Measurements from ENCODE around the gene XRCC1.
"Not testable (repeated sequence)": the region's sequence is repeated elsewhere in the genome, so short reads cannot be mapped to it uniquely, and the experiment has no call there.

The XRCC1 gene

GRCh38 chr19:43527860-43528622 lies 47.3 kb downstream of the XRCC1 start:
- in situ Hi-C loops (cut with MboI; ENCODE audit: low pct_unique_long_range_greater_than_20kb, low sequenced_read_pairs), result no loop called here
- no peak for DNase-seq

DNA sequence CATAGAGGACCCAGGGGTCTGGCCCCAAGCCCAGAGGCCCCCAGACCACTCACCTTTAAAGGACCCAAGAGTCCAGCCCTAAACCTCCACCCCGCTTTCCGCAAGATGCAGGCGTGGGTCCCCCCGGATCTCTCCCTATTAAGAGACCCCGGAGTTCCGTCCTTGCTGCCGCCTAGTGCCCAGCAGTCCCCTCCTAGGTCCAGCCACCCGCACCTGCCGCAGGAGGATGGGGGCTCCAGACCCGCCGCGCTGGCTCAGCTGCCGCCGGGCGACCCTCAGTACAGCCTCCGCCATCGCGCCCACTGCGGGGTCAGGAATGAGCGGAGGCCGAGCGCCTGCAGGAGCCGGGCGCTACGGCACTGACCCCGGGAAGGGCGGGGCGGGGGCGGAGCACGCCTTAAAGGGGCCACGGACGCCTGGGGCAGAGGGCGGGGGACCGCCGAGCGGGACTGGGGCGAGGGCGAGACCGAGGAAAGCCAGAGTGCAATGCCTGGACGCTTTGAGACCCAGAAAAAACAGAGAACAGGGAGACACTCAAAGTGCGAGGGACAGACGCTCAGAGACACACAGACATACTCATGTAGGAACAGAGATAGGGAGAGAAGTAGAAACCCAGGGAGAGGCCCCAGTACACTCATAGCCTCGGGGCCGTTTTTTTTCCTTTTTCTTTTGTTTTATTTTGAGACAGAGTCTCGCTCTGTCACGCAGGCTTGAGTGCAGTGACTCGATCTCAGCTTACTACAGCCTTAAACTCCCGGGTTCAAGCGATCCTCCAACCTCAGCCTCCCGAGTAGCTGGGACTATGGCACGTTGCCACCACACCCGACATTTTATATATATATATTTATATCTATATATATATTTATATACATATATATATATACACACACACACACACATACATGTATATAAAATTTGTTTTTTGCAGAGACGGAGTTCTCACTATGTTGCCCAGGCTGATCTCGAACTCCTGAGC lies 48.2 kb downstream of the XRCC1 start, which contains the start of gene ETHE1:
TSS of gene ETHE1 (minus strand) at position 318 of the 976 bp plus-strand sequence. CDS start at position 294, 24 bp downstream.
- in situ Hi-C loops (cut with MboI; ENCODE audit: low pct_unique_long_range_greater_than_20kb, low sequenced_read_pairs), result no loop called here
- peak; percentile 74 for DNase-seq

DNA sequence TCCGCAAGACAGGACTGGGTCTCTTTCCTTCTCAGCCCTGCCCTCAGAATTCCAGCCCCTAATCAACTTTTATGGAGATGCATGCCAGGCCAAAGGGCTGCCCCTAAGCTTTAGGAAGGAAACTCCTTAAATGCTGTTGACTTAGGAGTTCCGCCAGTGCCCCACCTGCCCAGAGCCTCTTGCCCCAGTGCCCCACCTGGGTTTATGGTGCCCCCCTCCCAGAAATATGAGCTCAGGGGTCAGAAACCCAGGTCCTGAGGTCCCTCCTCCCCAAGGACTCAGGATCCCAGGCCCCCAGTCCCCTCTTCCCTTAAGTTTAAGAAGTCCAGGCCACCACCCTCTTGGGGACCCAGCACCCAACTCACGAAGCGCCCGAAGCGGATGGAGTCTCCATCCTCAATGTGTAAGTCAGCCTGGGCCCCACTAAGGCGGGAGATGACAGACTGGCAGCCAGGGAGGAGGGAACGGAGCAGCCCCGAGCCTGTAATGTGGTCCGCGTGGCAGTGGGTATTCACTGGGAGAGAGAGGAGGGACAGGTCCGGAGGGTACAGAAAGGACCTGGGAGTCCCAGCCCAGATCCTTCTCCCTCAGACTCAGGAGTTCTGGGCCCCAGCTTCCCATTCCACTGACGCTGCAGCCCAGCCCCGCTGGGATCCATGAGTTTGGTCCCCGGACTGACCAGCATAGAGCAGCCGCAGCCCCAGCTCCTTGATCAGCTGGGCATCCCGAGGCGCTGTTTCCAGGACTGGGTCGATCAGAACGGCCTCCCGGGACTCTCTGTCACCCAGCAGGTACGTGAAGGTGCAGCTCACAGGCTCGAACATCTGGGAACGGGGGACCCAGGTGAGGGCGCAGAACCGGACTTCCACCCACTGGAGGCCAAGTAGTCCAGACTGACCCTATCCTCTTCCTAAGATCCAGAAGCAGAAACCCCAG lies 49.2 kb downstream of the XRCC1 start:
- peak; percentile 20 for DNase-seq
- in situ Hi-C loops (cut with MboI; ENCODE audit: low pct_unique_long_range_greater_than_20kb, low sequenced_read_pairs), result no loop called here

DNA sequence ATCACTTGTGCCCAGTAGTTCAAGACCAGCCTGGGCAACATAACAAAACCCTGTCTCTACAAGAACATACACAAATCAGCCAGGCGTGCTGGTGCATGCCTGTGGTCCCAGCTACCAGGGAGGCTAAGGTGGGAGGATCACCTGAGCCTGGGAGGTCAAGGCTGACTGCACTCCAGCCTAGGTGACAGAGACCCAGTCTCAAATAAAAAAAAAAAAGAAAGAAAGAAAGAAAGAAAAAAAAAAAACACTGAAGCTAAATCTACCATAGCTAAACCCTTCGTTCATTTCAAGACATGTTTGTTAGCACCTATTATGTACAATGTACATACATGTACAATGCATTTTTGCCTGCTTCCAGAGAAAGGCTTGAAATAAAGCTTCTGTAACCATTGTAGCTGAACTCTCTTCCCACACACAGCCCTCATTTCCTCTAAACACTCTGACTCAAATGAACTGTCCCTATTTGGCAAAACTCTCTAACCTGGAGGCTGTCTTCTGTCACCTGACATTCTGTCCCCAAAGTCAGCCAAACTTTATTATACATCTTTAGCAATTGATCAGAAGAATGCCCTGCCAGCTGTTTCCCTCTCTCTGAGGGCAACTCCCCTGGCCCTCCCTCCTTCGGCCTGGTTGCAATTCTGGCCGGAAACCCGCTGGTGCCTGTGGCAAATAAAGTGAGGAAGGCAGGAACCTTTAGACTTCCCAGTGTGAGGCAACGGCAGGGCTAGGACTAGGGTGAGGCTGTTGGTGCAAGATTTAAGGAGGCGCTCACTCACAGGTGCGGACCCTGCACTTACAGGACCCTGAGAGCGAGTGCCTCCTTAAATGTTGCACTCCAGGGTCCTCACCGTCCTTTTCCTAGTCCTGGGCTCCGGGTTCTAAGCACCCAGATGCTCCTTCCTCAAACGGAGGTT lies 50.1 kb downstream of the XRCC1 start:
- in situ Hi-C loops (cut with MboI; ENCODE audit: low pct_unique_long_range_greater_than_20kb, low sequenced_read_pairs), result no loop called here
- peak; percentile 92 for DNase-seq

- in situ Hi-C loops (cut with MboI; ENCODE audit: low pct_unique_long_range_greater_than_20kb, low sequenced_read_pairs); DNase-seq: not testable (repeated sequence)
These were observed 51.6 kb downstream of the XRCC1 start for GRCh38 chr19:43523696-43524095.

GRCh38 chr19:43522929-43523328 lies 52.4 kb downstream of the XRCC1 start:
- in situ Hi-C loops (cut with MboI; ENCODE audit: low pct_unique_long_range_greater_than_20kb, low sequenced_read_pairs), result no loop called here

GRCh38 chr19:43519436-43520088 lies 55.8 kb downstream of the XRCC1 start:
- in situ Hi-C loops (cut with MboI; ENCODE audit: low pct_unique_long_range_greater_than_20kb, low sequenced_read_pairs), result loop anchor here (10.0 kb wide), 1 partner anchor 75 kb away; no protein-coding TSS in a partner anchor
- DNase-seq, result peak; percentile 79

More at GRCh38 chr19:43522929-43523328, 52.4 kb downstream of the XRCC1 start:
- DNase-seq, result no peak

DNA sequence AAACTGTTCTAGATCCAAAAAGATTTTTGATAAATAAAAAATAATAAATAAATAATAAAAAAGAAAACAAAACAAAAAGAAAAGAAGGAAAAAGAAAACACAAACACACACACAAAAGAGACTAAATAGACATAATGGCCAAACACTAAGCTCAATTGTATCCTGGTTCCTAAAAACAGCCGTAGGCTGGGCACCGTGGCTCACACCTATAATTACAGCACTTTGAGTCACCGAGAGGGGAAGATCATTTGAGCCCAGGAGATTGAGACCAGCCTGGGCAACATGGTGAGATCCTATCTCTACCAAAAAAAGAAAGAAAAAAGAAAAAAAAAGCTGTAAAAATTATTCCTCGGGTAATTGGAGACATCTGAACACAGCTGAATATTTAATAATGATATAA lies 57.3 kb downstream of the XRCC1 start:
- in situ Hi-C loops (cut with MboI; ENCODE audit: low pct_unique_long_range_greater_than_20kb, low sequenced_read_pairs), result loop anchor here (10.0 kb wide), 1 partner anchor 73 kb away; no protein-coding TSS in a partner anchor
- no peak for DNase-seq

GRCh38 chr19:43512399-43512798 lies 62.9 kb downstream of the XRCC1 start:
- in situ Hi-C loops (cut with MboI; ENCODE audit: low pct_unique_long_range_greater_than_20kb, low sequenced_read_pairs), result loop anchor here (10.0 kb wide), 1 partner anchor 68 kb away; no protein-coding TSS in a partner anchor
- DNase-seq, result not testable (repeated sequence)

- DNase-seq, result no peak
- in situ Hi-C loops (cut with MboI; ENCODE audit: low pct_unique_long_range_greater_than_20kb, low sequenced_read_pairs), result loop anchor here (10.0 kb wide), 1 partner anchor 67 kb away; no protein-coding TSS in a partner anchor
These were observed 64.0 kb downstream of the XRCC1 start for GRCh38 chr19:43511324-43511723.

GRCh38 chr19:43510713-43511112 lies 64.6 kb downstream of the XRCC1 start:
- in situ Hi-C loops (cut with MboI; ENCODE audit: low pct_unique_long_range_greater_than_20kb, low sequenced_read_pairs), result loop anchor here (10.0 kb wide), 1 partner anchor 66 kb away; no protein-coding TSS in a partner anchor

DNA sequence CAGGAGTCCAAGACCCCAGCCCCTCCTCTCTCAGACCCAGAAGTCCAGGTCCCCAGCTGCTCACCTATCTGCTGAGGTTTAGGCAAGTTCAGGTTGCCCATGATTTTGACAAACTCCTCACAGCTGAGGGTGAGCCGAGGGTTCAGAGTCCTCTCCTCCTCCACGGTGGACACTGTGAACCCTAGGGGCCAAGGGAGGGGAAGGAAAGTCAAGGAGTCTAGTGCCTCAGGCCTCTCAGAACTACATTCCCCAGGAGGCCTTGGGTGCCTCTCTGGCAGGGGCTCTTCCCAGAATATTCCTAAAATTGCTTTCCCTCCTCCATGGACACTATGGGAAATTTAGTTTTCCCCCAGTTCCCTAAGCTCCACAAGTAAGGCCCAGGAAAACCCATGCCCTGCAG lies 67.4 kb downstream of the XRCC1 start:
- in situ Hi-C loops (cut with MboI; ENCODE audit: low pct_unique_long_range_greater_than_20kb, low sequenced_read_pairs), result no loop called here
- DNase-seq, result no peak

More at GRCh38 chr19:43510713-43511112, 64.6 kb downstream of the XRCC1 start:
- no peak for DNase-seq

DNA sequence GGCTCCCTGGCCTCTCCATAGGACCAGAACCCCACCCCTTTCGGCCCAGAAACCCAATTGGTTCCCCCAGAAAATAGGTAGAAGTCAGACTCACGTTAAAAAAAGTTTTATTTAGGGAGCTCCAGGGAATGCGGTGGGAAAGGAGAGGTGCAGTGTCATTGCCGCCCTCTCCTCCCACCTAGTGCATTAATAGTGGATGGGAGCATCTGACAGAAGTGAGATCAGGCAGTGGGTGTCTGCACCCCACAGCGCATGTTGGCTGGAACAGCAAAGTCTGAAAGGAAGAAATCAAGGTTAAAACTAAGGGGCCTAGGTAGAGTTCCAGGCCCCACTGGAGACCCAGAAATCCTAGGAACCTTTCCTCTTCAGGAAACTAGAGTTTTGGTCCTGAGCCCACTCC lies 68.7 kb downstream of the XRCC1 start:
- no peak for DNase-seq
- in situ Hi-C loops (cut with MboI; ENCODE audit: low pct_unique_long_range_greater_than_20kb, low sequenced_read_pairs), result no loop called here

DNA sequence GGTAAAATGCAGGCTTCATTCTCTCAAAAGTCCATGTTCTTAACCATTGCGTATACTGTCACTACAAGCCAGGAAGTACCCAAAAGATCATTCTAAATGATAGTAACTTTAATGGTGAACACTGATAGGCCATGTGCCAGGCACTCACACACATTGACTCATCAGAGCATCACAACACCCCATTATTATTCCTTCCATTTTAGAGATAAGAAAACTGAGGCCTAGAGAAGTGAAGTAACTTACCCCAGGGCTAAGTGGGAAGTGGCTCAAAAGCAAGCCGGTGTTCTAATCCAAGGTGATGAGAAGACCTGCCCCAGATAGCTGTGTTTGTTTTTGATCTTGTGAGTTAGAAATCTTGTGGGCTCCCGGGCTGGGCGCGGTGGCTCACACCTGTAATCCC lies 69.4 kb downstream of the XRCC1 start:
- in situ Hi-C loops (cut with MboI; ENCODE audit: low pct_unique_long_range_greater_than_20kb, low sequenced_read_pairs), result no loop called here
- no peak for DNase-seq

DNA sequence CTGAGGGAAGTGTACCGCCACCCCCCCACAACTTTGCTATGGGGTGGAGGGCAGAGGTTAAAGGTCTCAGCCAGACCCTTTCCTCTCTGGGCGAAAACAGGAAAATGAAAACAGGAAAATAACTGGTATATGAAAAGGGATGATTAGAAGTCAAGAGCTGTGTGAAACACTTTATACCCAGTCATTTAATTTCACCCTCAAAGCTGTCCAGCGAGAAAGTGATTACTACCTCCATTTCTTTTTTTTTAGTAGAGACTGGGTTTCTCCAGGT lies 70.2 kb downstream of the XRCC1 start:
- DNase-seq, result no peak
- in situ Hi-C loops (cut with MboI; ENCODE audit: low pct_unique_long_range_greater_than_20kb, low sequenced_read_pairs), result no loop called here

DNA sequence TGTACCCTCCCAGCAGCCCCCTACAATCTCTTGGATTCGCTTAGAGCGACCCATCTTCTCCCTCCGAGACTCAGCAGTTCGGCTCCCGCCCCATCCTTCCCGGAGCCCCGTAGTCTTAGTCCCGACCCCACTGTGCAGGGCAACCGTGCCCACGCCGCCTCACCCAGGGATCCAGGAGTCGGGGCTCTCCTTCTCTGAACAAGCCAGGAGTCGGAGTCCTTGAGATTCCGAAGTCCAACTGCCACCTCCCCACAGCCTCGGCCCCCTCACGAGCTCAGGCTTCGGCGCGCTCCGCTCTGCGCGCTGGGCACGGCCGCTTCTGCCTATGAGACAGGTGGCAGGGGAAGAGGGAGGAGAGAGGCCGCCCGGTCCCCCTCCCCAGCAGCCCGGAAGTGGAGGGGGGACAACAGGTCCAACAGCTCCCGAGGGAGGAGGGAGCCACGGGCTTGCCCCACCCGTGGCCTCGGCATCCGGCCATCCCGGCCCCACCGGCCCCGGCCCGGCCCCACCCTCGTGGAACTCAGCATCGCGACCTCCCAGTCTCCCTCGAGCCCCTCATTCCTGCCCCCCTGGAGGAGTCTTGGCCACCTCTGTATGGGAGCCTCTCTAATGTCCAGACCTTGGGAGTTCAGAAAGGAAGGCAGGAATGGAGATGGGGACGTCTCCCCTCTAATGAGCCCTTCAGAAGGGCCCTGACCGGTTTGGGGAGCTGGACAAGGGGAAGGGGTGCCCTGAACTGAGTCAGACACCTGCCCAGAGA lies 70.7 kb downstream of the XRCC1 start, which contains the start of gene PHLDB3:
TSS of gene PHLDB3 (minus strand) at position 321 of the 760 bp plus-strand sequence. CDS start 628 bp downstream, outside the sequence.
- in situ Hi-C loops (cut with MboI; ENCODE audit: low pct_unique_long_range_greater_than_20kb, low sequenced_read_pairs), result no loop called here
- no peak for DNase-seq
